ENCODE results near the gene GLUD1. TPM values are rescaled to one million over a fixed set of nuclear protein-coding genes. Genes with fewer than 3 reads are reported as not detected.
A peak's percentile ranks its signal among the peaks of the same experiment; 100 is the strongest.

GLUD1 gene
- total and polyA plus RNA-seq, 3 experiments from 2014 or later: 130 to 184 (median 174) TPM

DNA sequence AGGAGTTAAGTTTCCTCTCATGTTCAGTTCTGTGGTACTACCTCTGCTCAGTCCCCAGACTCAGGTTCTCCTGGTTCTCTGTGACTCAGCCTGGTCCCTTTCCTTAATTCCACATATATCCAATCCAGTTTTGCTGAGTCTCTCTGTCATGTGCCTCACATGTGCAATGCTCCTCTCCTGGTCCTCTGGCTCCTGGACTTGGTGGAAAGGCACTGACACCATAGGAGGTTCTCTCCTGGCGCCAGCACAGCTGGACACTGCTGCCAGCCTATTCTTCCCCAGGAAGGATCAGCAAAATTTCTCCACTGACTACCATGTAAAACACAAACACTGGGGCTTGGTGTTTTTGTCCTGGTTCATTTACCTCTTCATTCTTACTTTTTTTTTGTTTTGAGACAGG is 27.8 kb downstream of the GLUD1 start:
- no peak overlapping the region for H3K27ac ChIP-seq (ENCODE audit: low read depth, low read length)
- H3K36me3 ChIP-seq (ENCODE audit: insufficient read depth, low read length): peaks cover 43% of the 10 kb centered on the region
- CTCF ChIA-PET: no interaction called here
- POLR2A ChIA-PET: no interaction called here
- no peak overlapping the region for H3K4me3 Mint-ChIP-seq
- H3K4me1 ChIP-seq (ENCODE audit: insufficient read depth, low read length): no peaks in the 10 kb centered on the region
- peak overlapping the region in 4 of 8 donors; percentile 33 to 82 (median 64) for H3K27ac Mint-ChIP-seq
- peaks cover 13 to 83% (median 15%) of the 10 kb centered on the region in 3 donors for H3K36me3 Mint-ChIP-seq
- H3K9me3 Mint-ChIP-seq: no peaks in the 10 kb centered on the region
- no peaks in the 10 kb centered on the region for H3K27me3 Mint-ChIP-seq
- H3K4me3 ChIP-seq (ENCODE audit: low read length): no peak overlapping the region
- DNase-seq: no peak
- no peaks in the 10 kb centered on the region for H3K9me3 ChIP-seq (ENCODE audit: low read length)
- H3K27me3 ChIP-seq (ENCODE audit: insufficient read depth, low read length, poor library complexity, severe bottlenecking): no peaks in the 10 kb centered on the region
- H3K4me1 Mint-ChIP-seq: peaks cover 0 to 7% (median 3%) of the 10 kb centered on the region in 3 donors

DNA sequence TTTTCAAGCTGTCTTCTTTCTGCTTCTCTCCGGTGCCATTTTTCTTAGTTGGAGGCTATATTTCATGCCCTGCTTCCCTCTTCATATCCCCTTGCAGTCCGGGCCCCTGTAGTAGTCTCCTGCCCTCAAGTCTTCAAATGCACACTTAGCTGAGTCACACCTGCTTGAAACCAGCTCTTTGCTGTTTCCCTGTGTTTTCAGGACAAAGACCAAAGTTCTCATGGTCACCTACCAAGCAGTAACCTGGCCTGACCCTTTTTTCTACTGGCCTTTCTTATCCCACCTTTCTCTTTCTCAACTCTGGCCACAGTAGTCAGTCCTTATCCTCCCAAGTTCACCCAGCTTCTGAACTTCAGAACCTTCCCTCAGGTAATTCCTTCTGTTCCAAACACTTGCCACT is 28.5 kb downstream of the GLUD1 start:
- CTCF ChIA-PET: interaction anchor here (0.8 kb wide), 1 partner anchor 32 kb away, joined by 3 read pairs; no protein-coding TSS in a partner anchor
- peak overlapping the region in 1 of 7 donors; percentile 16 for H3K4me3 Mint-ChIP-seq
- Histone ChIP-seq H3K4me3 (ENCODE audit: low read length) (no peak overlapping the region), H3K36me3 (ENCODE audit: insufficient read depth, low read length) (peaks cover 43% of the 10 kb centered on the region), H3K9me3 (ENCODE audit: low read length) (no peaks in the 10 kb centered on the region), H3K4me1 (ENCODE audit: insufficient read depth, low read length) (no peaks in the 10 kb centered on the region), H3K27ac (ENCODE audit: low read depth, low read length) (no peak overlapping the region), H3K27me3 (ENCODE audit: insufficient read depth, low read length, poor library complexity, severe bottlenecking) (no peaks in the 10 kb centered on the region)
- DNase-seq: no peak
- H3K36me3 Mint-ChIP-seq: peaks cover 13 to 81% (median 15%) of the 10 kb centered on the region in 3 donors
- H3K27ac Mint-ChIP-seq: peak overlapping the region in 6 of 8 donors; percentile 30 to 66 (median 52)
- no peaks in the 10 kb centered on the region for H3K9me3 Mint-ChIP-seq
- peaks cover 0 to 7% (median 3%) of the 10 kb centered on the region in 3 donors for H3K4me1 Mint-ChIP-seq
- POLR2A ChIA-PET: no interaction called here
- H3K27me3 Mint-ChIP-seq: no peaks in the 10 kb centered on the region

DNA sequence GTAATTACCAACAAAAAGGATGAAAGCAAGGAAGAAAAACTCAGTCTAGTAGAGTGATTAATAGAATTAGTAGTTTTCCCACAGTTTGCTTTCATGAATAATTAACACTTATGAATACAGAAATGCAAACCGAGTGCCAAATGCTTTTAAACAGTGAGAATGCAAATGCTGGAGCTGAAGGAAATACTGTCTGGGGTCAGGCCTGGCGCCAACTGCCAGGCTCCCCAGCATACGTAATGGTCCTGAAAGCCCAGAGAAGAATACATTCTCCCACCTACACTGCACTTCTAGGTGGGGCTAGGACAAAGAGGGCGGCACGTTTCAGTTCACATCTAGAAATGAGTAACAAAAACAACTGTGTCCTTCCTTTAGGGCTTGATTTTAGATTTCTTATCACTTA is 30.0 kb downstream of the GLUD1 start:
- H3K9me3 ChIP-seq (ENCODE audit: low read length): no peaks in the 10 kb centered on the region
- H3K4me1 ChIP-seq (ENCODE audit: insufficient read depth, low read length): no peaks in the 10 kb centered on the region
- no peaks in the 10 kb centered on the region for H3K27me3 ChIP-seq (ENCODE audit: insufficient read depth, low read length, poor library complexity, severe bottlenecking)
- no peaks in the 10 kb centered on the region for H3K27me3 Mint-ChIP-seq
- peaks cover 0 to 7% (median 3%) of the 10 kb centered on the region in 3 donors for H3K4me1 Mint-ChIP-seq
- H3K27ac Mint-ChIP-seq: no peak overlapping the region
- no peak for DNase-seq
- ChIA-PET CTCF (no interaction called here), POLR2A (no interaction called here)
- no peak overlapping the region for H3K27ac ChIP-seq (ENCODE audit: low read depth, low read length)
- peaks cover 46% of the 10 kb centered on the region for H3K36me3 ChIP-seq (ENCODE audit: insufficient read depth, low read length)
- no peak overlapping the region for H3K4me3 ChIP-seq (ENCODE audit: low read length)
- no peak overlapping the region for H3K4me3 Mint-ChIP-seq
- H3K9me3 Mint-ChIP-seq: no peaks in the 10 kb centered on the region
- peaks cover 13 to 88% (median 25%) of the 10 kb centered on the region in 3 donors for H3K36me3 Mint-ChIP-seq

DNA sequence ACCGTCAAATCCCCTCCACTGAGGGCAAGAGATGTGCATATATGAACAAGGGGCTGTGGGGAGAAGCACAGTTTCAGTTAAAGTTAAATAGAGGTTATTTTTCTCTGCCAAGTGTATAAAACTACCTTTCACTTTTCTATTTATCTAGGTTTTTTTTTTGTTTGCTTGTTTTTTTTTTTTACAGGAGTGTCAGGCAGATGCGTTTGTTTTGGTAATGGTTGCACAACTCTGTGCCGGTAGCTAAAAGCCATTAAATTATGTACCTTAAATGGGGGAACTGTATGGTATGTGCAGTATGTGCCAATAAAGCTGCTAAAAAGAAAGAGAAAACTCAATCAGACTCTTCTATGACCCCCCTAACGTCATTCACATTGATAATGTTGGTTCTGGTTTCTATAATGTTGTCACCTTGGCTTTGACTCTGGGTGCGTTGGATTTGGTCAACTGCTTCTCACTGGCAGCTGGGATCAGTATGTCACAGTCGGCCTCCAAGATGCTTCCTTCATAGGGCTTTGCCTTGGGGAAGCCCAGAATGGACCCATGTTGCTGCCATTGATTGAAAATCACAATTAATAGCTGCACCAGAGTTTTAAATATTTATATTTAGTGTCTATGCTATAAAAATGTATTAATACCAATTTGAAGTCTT is 34.2 kb downstream of the GLUD1 start:
- Mint-ChIP-seq H3K9me3 (no peaks in the 10 kb centered on the region), H3K27ac (peak overlapping the region in 1 of 8 donors; percentile 29), H3K4me3 (peak overlapping the region in 1 of 7 donors; percentile 27), H3K36me3 (peaks cover 0 to 82% (median 24%) of the 10 kb centered on the region in 3 donors), H3K4me1 (peaks cover 0 to 3% (median 0%) of the 10 kb centered on the region in 3 donors), H3K27me3 (no peaks in the 10 kb centered on the region)
- CTCF ChIA-PET: interaction anchor here (1.1 kb wide), 1 partner anchor 121 kb away, joined by 3 read pairs; no protein-coding TSS in a partner anchor
- POLR2A ChIA-PET: no interaction called here
- peaks cover 33% of the 10 kb centered on the region for H3K36me3 ChIP-seq (ENCODE audit: insufficient read depth, low read length)
- DNase-seq: no peak
- no peak overlapping the region for H3K27ac ChIP-seq (ENCODE audit: low read depth, low read length)
- no peaks in the 10 kb centered on the region for H3K9me3 ChIP-seq (ENCODE audit: low read length)
- no peaks in the 10 kb centered on the region for H3K27me3 ChIP-seq (ENCODE audit: insufficient read depth, low read length, poor library complexity, severe bottlenecking)
- no peak overlapping the region for H3K4me3 ChIP-seq (ENCODE audit: low read length)
- no peaks in the 10 kb centered on the region for H3K4me1 ChIP-seq (ENCODE audit: insufficient read depth, low read length)

DNA sequence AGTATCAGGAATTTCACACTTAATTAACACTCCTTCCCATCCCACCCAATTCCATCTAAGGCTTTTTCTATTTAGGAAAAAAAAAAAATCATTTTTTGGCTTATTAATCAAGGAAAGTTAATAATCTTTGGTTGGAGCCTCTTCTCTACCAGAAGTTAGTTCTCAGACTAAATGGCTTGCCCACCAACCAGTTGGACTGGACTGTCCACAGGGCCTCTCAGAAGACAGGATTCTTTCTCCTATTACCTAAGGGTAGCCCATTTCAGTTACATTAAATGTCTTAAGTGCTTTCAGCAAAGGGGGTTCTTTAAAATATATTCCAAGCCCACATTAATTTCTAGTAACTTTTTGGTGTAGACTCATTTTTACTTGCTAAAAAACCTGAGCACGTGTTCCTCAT is 35.2 kb downstream of the GLUD1 start:
- Mint-ChIP-seq H3K27me3 (no peaks in the 10 kb centered on the region), H3K4me1 (peaks cover 0 to 3% (median 0%) of the 10 kb centered on the region in 3 donors)
- CTCF ChIA-PET: interaction anchor here (1.1 kb wide), 1 partner anchor 120 kb away, joined by 3 read pairs; no protein-coding TSS in a partner anchor

DNA sequence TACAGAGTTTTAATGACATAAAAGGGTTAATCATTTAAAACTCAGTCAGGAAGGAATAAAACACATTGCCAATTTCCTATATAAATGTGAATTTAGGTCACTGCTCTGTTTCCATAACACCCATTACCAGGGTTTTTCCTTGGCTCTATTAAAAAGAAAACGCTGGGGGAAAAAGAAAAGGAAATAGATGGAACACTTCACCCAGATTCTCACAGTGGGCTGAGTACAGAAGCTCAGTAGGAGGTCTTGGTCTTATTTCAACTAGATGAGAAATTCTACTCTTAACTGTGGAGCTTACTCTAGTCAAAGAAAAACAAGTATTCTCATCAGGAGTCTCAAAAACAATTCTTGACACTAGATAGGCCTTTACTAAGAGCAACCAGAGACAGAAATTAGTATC is 36.5 kb downstream of the GLUD1 start:
- Histone ChIP-seq H3K9me3 (ENCODE audit: low read length) (no peaks in the 10 kb centered on the region), H3K27ac (ENCODE audit: low read depth, low read length) (no peak overlapping the region), H3K4me3 (ENCODE audit: low read length) (no peak overlapping the region), H3K36me3 (ENCODE audit: insufficient read depth, low read length) (peaks cover 38% of the 10 kb centered on the region), H3K4me1 (ENCODE audit: insufficient read depth, low read length) (no peaks in the 10 kb centered on the region), H3K27me3 (ENCODE audit: insufficient read depth, low read length, poor library complexity, severe bottlenecking) (no peaks in the 10 kb centered on the region)
- Mint-ChIP-seq H3K9me3 (no peaks in the 10 kb centered on the region), H3K4me1 (peaks cover 0 to 1% (median 0%) of the 10 kb centered on the region in 3 donors), H3K36me3 (peaks cover 0 to 61% (median 22%) of the 10 kb centered on the region in 3 donors), H3K4me3 (no peak overlapping the region), H3K27ac (peak overlapping the region in 1 of 8 donors; percentile 46), H3K27me3 (no peaks in the 10 kb centered on the region)
- CTCF ChIA-PET: no interaction called here
- POLR2A ChIA-PET: no interaction called here
- DNase-seq: no peak

More for the DNA sequence above, 35.2 kb downstream of the GLUD1 start:
- Histone ChIP-seq H3K27me3 (ENCODE audit: insufficient read depth, low read length, poor library complexity, severe bottlenecking) (no peaks in the 10 kb centered on the region), H3K36me3 (ENCODE audit: insufficient read depth, low read length) (peaks cover 31% of the 10 kb centered on the region), H3K27ac (ENCODE audit: low read depth, low read length) (no peak overlapping the region), H3K9me3 (ENCODE audit: low read length) (no peaks in the 10 kb centered on the region), H3K4me3 (ENCODE audit: low read length) (no peak overlapping the region), H3K4me1 (ENCODE audit: insufficient read depth, low read length) (no peaks in the 10 kb centered on the region)
- Mint-ChIP-seq H3K4me3 (no peak overlapping the region), H3K9me3 (no peaks in the 10 kb centered on the region), H3K36me3 (peaks cover 0 to 73% (median 24%) of the 10 kb centered on the region in 3 donors), H3K27ac (peak overlapping the region in 3 of 8 donors; percentile 17 to 40 (median 37))
- DNase-seq: no peak
- POLR2A ChIA-PET: no interaction called here

DNA sequence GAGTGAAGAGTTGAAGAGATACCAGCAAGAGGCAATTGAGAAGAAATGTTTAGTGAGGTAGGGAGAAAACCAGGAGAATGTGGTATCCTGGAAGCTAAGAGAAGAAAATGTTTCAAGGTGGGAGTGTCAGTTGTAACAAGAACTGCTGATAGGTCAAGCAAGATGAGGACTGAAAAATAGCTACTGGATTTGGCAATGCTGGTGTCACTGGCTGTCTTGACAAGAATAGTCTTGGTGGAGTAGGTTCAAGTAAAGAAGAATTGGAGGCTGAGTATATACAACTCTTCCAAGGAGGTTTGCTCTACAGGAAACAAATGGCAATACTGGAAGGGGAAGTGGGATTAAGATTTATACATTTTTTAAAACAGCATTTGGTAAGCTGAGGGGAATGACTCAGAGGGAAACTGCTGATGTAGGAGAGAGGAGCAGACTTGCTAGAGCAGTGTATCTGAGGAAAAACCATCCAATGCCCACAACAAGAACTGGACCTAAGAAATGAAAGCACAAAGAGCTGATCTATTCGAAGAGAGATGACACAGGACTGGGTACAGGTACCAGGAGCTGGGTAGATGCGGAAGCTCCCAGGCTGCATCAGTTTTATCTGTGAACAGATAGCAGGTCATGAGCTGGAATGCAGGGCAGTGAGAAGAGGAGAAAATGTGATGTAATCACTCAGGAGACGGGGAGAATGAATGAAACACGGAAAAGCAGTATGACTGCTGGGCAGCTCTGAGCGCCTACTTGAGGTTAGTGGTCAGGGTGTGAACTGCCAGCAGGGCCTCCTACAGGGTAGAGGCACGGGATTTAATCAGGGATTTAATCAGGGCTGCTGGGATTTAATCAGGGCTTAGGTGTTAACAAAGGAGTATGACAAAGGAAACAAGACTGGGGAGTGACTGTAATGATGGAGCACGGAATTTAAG is 40.0 kb downstream of the GLUD1 start:
- no peak overlapping the region for H3K4me3 Mint-ChIP-seq
- no peak overlapping the region for H3K27ac ChIP-seq (ENCODE audit: low read depth, low read length)
- H3K27me3 Mint-ChIP-seq: no peaks in the 10 kb centered on the region
- H3K4me1 Mint-ChIP-seq: peaks cover 0 to 1% (median 0%) of the 10 kb centered on the region in 3 donors
- H3K27ac Mint-ChIP-seq: no peak overlapping the region
- H3K4me1 ChIP-seq (ENCODE audit: insufficient read depth, low read length): no peaks in the 10 kb centered on the region
- H3K9me3 ChIP-seq (ENCODE audit: low read length): no peaks in the 10 kb centered on the region
- H3K36me3 ChIP-seq (ENCODE audit: insufficient read depth, low read length): peaks cover 46% of the 10 kb centered on the region
- H3K36me3 Mint-ChIP-seq: peaks cover 0 to 55% (median 16%) of the 10 kb centered on the region in 3 donors
- no peaks in the 10 kb centered on the region for H3K9me3 Mint-ChIP-seq
- CTCF ChIA-PET: interaction anchor here (1.5 kb wide), 1 partner anchor 11 kb away, joined by 4 read pairs; no protein-coding TSS in a partner anchor
- H3K27me3 ChIP-seq (ENCODE audit: insufficient read depth, low read length, poor library complexity, severe bottlenecking): no peaks in the 10 kb centered on the region
- DNase-seq: no peak
- POLR2A ChIA-PET: no interaction called here
- H3K4me3 ChIP-seq (ENCODE audit: low read length): no peak overlapping the region

All from CD8-positive, alpha-beta memory T cell (primary cell).